ENCODE results near the gene DNM2. TPM values are rescaled to one million over a fixed set of nuclear protein-coding genes. Genes with fewer than 3 reads are reported as not detected.

Gene DNM2
- polyA plus RNA-seq, 2 of the 4 experiments (the other 2 are of a cell fraction), result 32.9 to 58.5 TPM

GRCh38 chr19:10800488-10800887 lies 82.6 kb downstream of the DNM2 start:
- ChIA-PET CTCF (no interaction called here), POLR2A (interaction anchor here (1.0 kb wide), 1 partner anchor 83 kb away, joined by 3 read pairs; the partner anchor contains the start of gene DNM2)
- ATAC-seq (no peak), FAIRE-seq (no peak), DNase-seq (ENCODE audit: low read depth in 1 of 2, low spot score in 1 of 2) (no peak)
- TF ChIP-seq BHLHE40 (IDR thresholded peaks at IDR 0.05; ENCODE audit: low read depth, low read length) (no peak), RARB (CRISPR knock-in tag; IDR thresholded peaks at IDR 0.05) (no peak), SREBF2 (IDR thresholded peaks at IDR 0.05) (no peak), ELK1 (IDR thresholded peaks at IDR 0.05; ENCODE audit: low read depth, low read length) (no peak), KDM1A (IDR thresholded peaks at IDR 0.05; ENCODE audit: low read depth) (no peak), TFCP2L1 (CRISPR knock-in tag; IDR thresholded peaks at IDR 0.05) (no peak), HOXB5 (CRISPR knock-in tag; IDR thresholded peaks at IDR 0.05) (no peak), E2F6 (IDR thresholded peaks at IDR 0.05; ENCODE audit: borderline replicate concordance, low read depth) (no peak), NPAS2 (CRISPR knock-in tag; IDR thresholded peaks at IDR 0.05; ENCODE audit: borderline replicate concordance) (no peak), MAFK (IDR thresholded peaks at IDR 0.05; ENCODE audit: partially characterized antibody) (no peak), JUN (IDR thresholded peaks at IDR 0.05) (no peak)
- no peaks in the 10 kb centered on the region for H3K4me1 ChIP-seq
- H3K4me3 ChIP-seq, result no peak overlapping the region
- WGBS (ENCODE audit: missing lambda C conversion rate), result 93% methylated on average over 6 of the region's 9 CpGs
- no peak overlapping the region for H3K4me2 ChIP-seq
- H3K27ac ChIP-seq, result no peak overlapping the region
- H3K9me3 ChIP-seq, result no peaks in the 10 kb centered on the region

GRCh38 chr19:10802479-10802878 lies 84.6 kb downstream of the DNM2 start:
- FAIRE-seq (no peak), DNase-seq (ENCODE audit: low read depth in 1 of 2, low spot score in 1 of 2) (no peak), ATAC-seq (no peak)
- POLR2A ChIA-PET, result no interaction called here
- TF ChIP-seq CBX2 (IDR thresholded peaks at IDR 0.05; ENCODE audit: borderline replicate concordance, low read depth) (no peak), HES2 (IDR thresholded peaks at IDR 0.05) (no peak), SMC3 (IDR thresholded peaks at IDR 0.05) (no peak), NPAS2 (CRISPR knock-in tag; IDR thresholded peaks at IDR 0.05; ENCODE audit: borderline replicate concordance) (no peak), MAZ (IDR thresholded peaks at IDR 0.05; ENCODE audit: borderline replicate concordance, low read depth, low read length) (no peak), ZSCAN20 (CRISPR knock-in tag; IDR thresholded peaks at IDR 0.05) (no peak), KDM1A (IDR thresholded peaks at IDR 0.05; ENCODE audit: low read depth) (no peak), HOXA7 (CRISPR knock-in tag; IDR thresholded peaks at IDR 0.05) (no peak)
- Histone ChIP-seq H3K4me2 (no peak overlapping the region), H3K4me3 (no peak overlapping the region), H3K4me1 (no peaks in the 10 kb centered on the region), H3K27ac (no peak overlapping the region), H3K9me3 (no peaks in the 10 kb centered on the region)
- CTCF ChIA-PET, result interaction anchor here (1.8 kb wide), 1 partner anchor 85 kb away, joined by 5 read pairs; the partner anchor contains the start of gene DNM2
- 88% methylated on average over 1 of the region's 5 CpGs for WGBS (ENCODE audit: missing lambda C conversion rate)

GRCh38 chr19:10803252-10803651 lies 85.4 kb downstream of the DNM2 start:
- CTCF ChIA-PET, result interaction anchor here (1.8 kb wide), 1 partner anchor 86 kb away, joined by 5 read pairs; the partner anchor contains the start of gene DNM2
- Histone ChIP-seq H3K4me2 (no peak overlapping the region), H3K4me1 (no peaks in the 10 kb centered on the region), H3K4me3 (no peak overlapping the region), H3K9me3 (no peaks in the 10 kb centered on the region), H3K27ac (no peak overlapping the region)
- no peak for FAIRE-seq
- no peak for TF ChIP-seq ATOH8 (CRISPR knock-in tag; IDR thresholded peaks at IDR 0.05; ENCODE audit: low read depth)
- TF ChIP-seq SREBF2 (IDR thresholded peaks at IDR 0.05), result no peak
- TF ChIP-seq ELK1 (IDR thresholded peaks at IDR 0.05; ENCODE audit: low read depth, low read length), result no peak
- no peak for TF ChIP-seq CEBPB (IDR thresholded peaks at IDR 0.05)
- TF ChIP-seq TFCP2L1 (CRISPR knock-in tag; IDR thresholded peaks at IDR 0.05), result no peak
- no peak for TF ChIP-seq FOSB (CRISPR knock-in tag; IDR thresholded peaks at IDR 0.05)
- 97% methylated on average over 9 of the region's 9 CpGs for WGBS (ENCODE audit: missing lambda C conversion rate)
- no peak for ATAC-seq
- no peak for DNase-seq (ENCODE audit: low read depth in 1 of 2, low spot score in 1 of 2)
- POLR2A ChIA-PET, result no interaction called here
